GM12892 (cell line): ENCODE results near the gene PILRA.
"Not testable (repeated sequence)": the region's sequence is repeated elsewhere in the genome, so short reads cannot be mapped to it uniquely, and the experiment has no call there.

Source experiments
- DNase-seq: peaks from one replicate; pipeline ENCODE4 v3.0.0; 2011; ENCODE audit not compliant: insufficient read length
- FAIRE-seq: peaks from 2 replicates; lab custom pipeline; 2011; peaks lifted over from hg19 to GRCh38; lab: Jason Lieb, UNC
- POLR2A ChIP-seq: IDR thresholded peaks from 2 replicates; pipeline ENCODE4 v1.6.1; 2011; ENCODE audit warnings: low read depth, low read length, control low read depth
- POLR2AphosphoS5 ChIP-seq: IDR thresholded peaks from 2 replicates; pipeline ENCODE4 v1.6.1; 2011; ENCODE audit warnings: low read depth, low read length, control low read depth
- TAF1 ChIP-seq: IDR thresholded peaks from 2 replicates; pipeline ENCODE4 v1.6.1; 2011; ENCODE audit warnings: low read depth, mild to moderate bottlenecking, control low read depth, low read length, borderline replicate concordance

PILRA gene

DNA sequence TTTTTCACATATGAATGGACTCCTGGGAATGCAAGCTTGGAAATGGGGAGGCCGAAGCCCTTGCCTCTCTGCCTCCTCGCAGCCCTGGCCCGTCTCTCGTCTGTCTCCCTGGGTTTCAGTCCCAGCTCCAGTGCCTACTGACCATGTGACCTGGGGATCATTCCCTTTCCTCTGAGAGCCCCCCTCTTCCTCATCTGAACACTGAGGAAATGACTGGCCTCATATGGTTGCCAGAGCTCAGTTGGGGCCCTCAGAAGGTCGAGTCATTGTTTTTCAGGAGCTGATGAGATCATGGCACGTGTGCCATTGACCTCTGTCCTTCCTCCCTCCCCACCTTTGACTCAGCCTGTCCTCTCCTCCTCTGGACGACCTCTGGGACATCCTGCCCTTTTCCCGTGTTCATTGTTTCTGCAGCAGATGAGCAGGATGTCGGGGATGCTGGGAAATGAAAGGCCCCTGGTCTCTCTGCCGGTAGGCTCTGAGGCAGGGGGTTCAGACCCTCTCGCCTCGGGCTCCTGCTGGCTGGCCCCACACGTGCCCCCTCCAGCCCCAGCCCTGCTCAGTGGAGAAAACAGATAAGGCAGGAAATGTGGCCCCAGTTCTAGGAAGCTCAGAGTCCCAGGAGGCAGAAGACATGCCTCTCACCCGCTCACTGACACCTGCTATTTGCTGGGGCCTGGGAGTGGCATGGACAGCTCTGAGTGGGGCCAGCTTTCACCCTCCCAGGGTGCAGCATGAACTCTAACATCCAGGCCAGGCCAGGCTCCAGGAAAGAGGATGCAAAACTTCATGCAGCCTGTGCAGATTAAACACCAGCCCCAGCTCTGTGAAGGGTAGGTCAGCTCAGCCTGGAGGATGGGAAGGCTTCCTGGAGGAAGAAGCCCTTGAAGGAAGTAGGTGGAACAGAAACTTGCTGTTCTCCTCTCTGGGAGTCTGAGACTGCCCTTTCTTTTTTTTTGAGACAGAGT, 71.3 kb downstream of the PILRA start:
- no peak for DNase-seq
- FAIRE-seq: no peak

GRCh38 chr7:100446040-100446439, 72.8 kb downstream of the PILRA start:
- DNase-seq: no peak
- no peak for FAIRE-seq
- TF ChIP-seq POLR2A (no peak), POLR2AphosphoS5 (no peak), TAF1 (no peak)

More for the DNA sequence above, 71.3 kb downstream of the PILRA start:
- TF ChIP-seq POLR2AphosphoS5: no peak
- no peak for TF ChIP-seq TAF1
- no peak for TF ChIP-seq POLR2A

- FAIRE-seq, DNase-seq: not testable (repeated sequence)
Measured at GRCh38 chr7:100447363-100447762, 74.1 kb downstream of the PILRA start.

DNA sequence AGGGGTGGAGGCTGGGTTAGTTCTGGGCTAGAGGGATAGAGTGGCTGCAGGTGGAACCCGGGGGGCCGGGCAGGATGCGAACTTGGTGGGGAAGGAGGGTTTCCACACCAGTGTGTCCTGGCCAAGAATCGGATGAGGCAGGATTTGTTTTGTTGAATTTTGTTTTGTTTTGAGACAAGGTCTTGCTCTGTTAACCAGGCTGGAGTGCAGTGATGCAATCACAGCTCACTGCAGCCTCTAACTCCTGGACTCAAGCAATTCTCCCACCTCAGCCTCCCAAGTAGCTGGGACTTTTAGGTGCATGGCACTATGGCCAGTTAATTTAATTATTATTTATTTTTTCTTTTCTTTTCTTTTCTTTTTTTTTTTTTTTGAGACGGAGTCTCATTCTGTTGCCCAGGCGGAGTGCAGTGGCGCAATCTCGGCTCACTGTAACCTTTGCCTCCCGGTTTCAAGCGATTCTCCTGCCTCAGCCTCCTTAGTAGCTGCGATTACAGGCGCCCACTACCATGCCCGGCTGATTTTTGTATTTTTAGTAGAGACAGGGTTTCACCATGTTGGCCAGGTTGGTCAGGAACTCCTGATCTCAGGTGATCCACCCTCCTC, 76.0 kb downstream of the PILRA start:
- DNase-seq (no peak), FAIRE-seq (no peak)
- TF ChIP-seq TAF1 (no peak), POLR2A (no peak), POLR2AphosphoS5 (no peak)
